Endometrium (tissue), 2 donors: Measurements from ENCODE around the gene MINDY3.

Experiments used
- FAIRE-seq: peaks from 2 replicates; lab custom pipeline; 2012; peaks lifted over from hg19 to GRCh38; lab: Jason Lieb, UNC
- donor health status: control.
- donor health status: control.

Gene MINDY3

DNA sequence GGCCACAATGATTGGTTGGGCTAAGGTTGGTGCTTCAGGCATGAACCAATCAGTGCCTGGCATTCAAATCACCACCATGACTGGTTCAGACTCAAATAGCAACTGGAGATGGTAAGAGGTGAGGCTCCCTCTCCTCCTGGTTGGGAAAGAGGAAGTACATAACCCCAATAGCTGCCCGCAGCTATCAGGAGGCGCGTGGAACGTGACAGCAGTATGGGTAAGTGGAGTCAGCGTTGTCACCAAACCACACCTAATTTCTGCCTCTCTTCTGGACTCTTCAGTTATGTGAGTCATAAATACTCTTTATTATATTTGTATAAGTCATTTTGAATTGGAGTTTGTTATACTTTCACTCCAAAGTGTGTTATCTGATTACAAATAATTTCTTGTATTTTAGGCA, 122.7 kb downstream of the MINDY3 start:
- FAIRE-seq: no peak

DNA sequence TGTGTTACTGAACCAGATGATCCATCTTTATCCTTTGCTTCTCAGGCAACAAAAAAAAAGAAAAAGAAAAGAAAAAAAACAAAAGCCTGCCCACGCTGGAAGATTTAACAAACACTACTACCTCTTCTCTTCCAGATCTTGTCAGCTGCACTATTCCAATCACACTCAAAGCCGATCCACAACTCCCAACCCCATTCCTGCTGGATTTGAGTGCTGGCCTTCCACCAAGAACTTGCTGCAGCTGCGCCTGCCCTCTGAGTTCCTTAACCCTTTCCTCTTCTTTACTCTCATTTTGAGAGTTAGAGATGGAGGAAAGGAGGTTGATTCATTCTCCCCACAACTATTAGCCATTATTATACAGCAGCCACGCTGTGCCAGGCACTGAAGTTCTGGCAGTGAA, 124.5 kb downstream of the MINDY3 start:
- no peak for FAIRE-seq

DNA sequence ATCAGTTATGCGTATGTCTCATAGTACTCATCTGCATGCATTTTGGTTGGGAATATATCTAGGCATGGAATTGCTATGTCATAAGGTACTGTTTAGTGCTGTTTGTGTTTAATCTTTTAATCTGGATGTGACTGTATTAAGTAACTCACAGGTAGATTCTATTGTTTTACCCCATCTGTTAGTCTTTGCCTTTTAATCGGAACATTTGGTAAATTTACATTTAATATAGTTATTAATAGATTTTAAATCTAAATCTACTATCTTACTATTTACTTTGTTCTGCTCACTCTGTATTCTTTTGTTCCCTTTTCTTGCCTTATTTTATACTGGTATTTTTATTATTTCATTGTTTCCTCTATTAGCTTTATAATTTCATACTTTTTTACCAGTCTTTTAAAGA, 130.0 kb downstream of the MINDY3 start:
- peak; percentile 39 for FAIRE-seq

DNA sequence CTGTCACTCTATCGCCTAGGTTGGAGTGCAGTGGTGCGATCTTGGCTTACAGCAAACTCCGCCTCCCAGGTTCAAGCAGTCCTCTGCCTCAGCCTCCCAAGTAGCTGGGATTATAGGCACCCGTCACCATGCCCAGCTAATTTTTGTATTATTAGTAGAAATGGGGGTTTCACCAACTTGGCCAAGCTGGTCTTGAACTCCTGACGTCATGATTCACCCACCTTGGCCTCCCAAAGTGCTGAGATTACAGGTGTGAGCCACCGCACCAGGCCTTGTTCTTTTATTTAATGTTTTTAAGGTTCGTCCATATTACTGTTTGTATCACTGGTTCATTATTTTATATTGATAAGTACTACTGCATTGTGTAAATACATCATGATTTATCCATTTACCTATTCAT, 130.4 kb downstream of the MINDY3 start:
- no peak for FAIRE-seq
